T follicular helper cell (primary cell): ENCODE results near the gene PADI1.

ENCODE experiments used
- DNase-seq: peaks from one replicate; pipeline ENCODE4 v3.0.0-alpha.2; 2020; ENCODE audit warnings: low read depth

The PADI1 gene

GRCh38 chr1:17183388-17184160 is 21.4 kb upstream of the PADI1 start:
- no peak for DNase-seq

GRCh38 chr1:17184161-17184665 is 20.7 kb upstream of the PADI1 start:
- no peak for DNase-seq

DNA sequence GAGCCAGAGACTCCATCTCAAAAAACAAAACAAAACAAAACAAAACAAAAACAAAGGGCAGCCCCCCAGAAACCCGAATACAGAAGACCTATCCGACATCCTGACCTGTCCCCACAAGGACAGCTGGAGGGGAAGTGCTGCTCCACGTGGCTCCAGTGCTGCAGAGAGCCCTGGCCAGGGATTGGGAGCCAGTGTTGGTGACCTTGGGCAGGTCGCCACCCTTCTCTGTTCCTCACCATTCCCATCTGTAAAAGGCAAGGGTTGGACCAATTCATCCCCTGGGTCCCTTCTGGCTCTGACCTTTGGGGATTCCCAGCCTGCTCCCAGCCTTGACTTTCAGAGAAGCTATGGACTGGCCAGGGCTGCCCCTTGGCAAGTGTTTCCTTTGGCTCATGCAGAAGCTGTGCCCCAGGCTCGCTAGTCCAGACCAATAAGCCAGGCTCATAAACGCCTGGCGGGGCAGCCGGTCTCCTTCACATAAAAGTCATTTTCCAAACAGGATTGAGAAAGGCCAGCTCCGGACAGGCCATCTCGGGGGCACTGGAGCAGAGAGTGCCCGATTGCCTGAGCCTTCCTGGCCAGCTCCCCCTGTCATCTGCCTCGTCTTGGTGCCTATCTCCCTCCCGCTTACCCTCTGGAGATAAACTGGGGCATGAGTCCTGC is 20.0 kb upstream of the PADI1 start:
- no peak for DNase-seq

DNA sequence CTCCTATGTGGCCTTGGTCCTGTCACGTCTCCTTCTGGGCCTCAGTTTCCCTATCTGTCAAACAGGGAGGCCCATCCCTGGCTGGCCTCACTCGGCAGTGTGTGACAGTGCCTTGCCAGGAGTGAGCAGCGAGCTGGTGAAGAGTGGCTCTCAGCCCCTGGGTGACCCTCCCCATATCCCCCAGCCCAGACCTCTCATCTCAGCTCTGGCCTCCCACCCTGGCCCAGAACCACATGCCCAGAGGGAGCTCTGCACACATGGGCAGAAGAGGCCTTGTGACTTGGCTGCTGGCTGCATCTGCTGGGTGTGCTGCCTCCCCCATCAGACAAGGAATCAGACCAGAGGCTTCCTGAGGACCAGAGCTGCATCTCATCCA is 19.5 kb upstream of the PADI1 start:
- no peak for DNase-seq

DNA sequence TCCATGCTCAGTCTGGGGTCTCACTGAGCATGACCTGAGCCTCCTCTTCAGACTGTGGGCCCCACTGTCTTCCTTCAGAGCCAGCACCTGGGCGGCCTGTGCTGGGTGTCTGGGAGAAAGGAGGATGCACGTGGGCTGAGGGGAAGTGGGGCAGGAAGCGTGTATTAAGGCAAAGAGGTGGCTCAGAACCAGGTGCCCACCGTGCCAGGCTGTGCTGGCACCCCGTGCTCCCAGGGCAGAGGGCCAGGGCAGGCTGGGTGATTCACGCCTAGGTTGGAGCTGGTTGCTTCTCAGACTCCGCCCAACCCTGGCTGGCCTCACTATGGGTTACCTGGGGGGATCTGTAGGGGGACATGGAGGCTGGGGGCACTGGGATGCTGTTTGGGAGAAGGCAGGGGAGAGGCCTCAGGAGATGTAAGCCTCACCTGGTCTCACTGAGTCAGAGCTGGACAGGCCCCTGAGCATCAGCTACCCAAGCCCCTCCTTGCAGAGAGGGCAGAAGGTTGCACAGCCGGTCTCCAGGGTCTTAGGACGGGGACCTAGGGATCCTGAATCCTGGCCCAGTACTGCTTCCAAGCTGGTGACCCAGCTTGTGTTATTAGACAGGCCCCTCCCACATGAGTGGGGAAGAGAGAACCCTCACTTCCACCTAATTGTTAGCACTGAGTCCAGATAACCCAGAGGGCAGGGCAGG is 18.6 kb upstream of the PADI1 start:
- no peak for DNase-seq

GRCh38 chr1:17187051-17187450 is 17.9 kb upstream of the PADI1 start:
- DNase-seq, result no peak

- DNase-seq, result no peak
Observed at GRCh38 chr1:17188217-17188616, 16.7 kb upstream of the PADI1 start.

- no peak for DNase-seq
Observed at GRCh38 chr1:17188889-17189631, 15.9 kb upstream of the PADI1 start.

DNA sequence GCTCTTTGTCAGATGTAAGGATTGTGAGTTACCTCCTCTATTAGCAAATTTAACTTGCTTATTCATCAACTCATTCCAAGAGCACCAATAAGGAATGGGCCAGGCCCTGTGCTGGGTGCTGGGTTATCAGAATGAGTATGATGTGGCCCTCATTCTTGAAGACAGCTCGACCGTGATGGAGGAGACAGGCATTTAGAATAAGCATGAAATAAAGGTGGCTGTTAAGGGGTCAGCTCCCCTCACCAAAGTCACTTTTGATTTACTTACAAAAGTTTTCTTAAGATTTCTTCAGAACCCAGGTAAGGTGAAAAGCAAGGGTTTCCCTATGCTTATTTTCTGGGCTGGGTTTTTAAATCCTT is 15.3 kb upstream of the PADI1 start:
- no peak for DNase-seq

GRCh38 chr1:17190010-17190995 is 14.6 kb upstream of the PADI1 start:
- no peak for DNase-seq

GRCh38 chr1:17191990-17192242 is 13.0 kb upstream of the PADI1 start:
- no peak for DNase-seq

GRCh38 chr1:17192394-17193221 is 12.3 kb upstream of the PADI1 start:
- DNase-seq, result no peak

- DNase-seq, result no peak
Observed at GRCh38 chr1:17193222-17194132, 11.5 kb upstream of the PADI1 start.

DNA sequence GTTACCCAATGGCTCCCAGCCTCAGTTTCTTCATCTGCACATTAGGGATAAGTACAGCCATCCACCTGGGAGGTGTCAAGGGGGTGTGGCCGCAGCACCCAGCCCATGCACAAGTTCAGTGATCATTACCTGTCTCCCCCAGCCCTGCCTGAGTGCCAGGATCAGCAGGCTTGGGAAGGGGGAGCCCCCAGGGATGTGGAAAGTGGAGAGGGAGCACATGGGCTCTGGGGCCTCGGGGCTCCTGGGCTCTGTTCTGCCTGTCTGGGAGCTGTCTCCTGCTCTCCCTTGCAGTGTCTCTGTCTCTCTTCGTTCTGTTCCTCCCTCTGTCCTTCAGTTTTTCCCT is 10.8 kb upstream of the PADI1 start:
- no peak for DNase-seq

DNA sequence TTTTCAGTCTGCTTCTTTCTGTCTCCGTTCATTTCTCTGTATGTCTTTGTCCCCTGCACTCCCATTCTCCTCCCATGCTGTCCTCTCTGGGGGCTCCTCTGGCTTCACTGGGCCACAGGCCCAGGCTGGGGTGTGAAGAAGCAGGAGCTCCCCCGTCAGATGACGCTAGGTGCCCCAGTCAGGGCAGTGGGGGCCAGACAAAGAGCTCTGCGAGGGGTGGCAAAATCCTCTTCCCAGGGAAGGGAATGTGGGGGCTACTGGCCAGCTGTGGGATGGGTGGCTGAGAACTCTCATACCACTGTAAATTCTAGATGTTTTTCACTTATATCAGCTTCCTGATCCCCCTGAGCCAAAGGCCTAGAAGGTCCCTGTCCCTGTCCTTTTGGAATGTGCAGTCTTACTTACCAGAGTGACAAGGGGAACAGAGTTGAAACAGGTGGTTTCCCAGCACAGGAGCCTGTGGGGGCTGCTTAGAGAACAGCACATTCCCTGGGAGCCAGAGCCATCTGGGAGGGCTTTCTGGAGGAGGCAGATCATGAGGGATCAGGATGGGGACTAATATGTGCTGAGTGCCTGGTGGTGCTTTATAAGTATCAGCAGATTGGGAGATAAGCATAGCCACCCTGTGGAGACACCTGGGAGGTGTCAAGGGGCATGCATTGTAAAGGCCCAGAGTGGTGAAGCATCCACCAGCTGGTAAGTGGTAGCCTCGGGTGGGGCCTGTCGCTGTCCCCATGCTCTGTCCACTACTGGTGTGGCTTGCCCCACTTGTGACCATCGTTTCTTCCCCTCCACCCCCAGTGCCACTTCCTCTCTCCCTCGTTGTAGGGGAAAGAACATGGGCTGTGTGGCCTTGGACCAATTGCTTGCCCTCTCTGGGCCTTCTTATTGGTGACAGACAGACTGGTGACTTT is 10.1 kb upstream of the PADI1 start:
- no peak for DNase-seq

- no peak for DNase-seq
Observed at GRCh38 chr1:17195731-17196130, 9.2 kb upstream of the PADI1 start.

DNA sequence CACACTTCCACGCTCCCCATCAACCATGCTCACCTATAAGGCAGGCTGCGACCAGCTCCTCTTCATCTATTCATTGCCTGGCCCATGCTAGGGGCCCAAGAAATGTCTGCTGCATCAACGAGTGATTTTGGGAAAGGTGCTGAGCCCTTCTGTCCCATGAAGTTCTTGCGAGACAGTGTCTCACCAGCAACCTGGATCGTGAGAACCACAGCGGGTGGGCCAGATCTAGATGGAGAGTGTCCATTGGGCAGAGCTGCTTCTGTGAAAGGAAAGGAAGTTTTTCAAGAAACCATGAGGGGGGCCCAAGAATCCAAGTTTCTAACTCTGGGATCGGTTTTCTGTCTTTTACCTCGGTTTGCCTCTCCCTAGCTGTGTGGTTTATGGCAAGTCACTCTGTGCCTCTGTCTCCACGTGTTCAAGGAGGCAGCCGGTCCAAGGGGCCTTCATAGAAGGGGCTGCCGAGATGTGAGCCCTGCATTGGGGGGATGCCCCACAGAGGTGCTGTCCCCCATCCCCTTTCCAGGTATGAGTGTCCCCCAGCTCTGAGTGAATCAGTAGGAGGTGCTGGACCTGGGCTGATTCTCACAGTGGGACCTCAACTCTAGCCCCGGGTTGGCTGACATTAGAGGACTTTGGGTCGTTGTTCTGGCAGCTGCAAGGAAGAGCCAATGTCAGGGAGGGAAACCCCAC is 8.3 kb upstream of the PADI1 start:
- no peak for DNase-seq

GRCh38 chr1:17197696-17198095 is 7.2 kb upstream of the PADI1 start:
- no peak for DNase-seq
